ENCODE data around the gene ABCD3.
A peak's percentile ranks its signal among the peaks of the same experiment; 100 is the strongest.
"Not testable (repeated sequence)": the region's sequence is repeated elsewhere in the genome, so short reads cannot be mapped to it uniquely, and the experiment has no call there.

ABCD3 gene

GRCh38 chr1:94406446-94406845 is 11.7 kb upstream of the ABCD3 start:
- in situ Hi-C loops (cut with HindIII; ENCODE audit: low pct_ligation_motif_present, low pct_unique_long_range_greater_than_20kb, low sequenced_read_pairs), result no loop called here
- no peak for DNase-seq

- DNase-seq, result no peak
- in situ Hi-C loops (cut with HindIII; ENCODE audit: low pct_ligation_motif_present, low pct_unique_long_range_greater_than_20kb, low sequenced_read_pairs), result no loop called here
Measured at GRCh38 chr1:94408104-94408830, 9.9 kb upstream of the ABCD3 start.

- DNase-seq, result no peak
- in situ Hi-C loops (cut with HindIII; ENCODE audit: low pct_ligation_motif_present, low pct_unique_long_range_greater_than_20kb, low sequenced_read_pairs), result no loop called here
Measured at GRCh38 chr1:94411237-94411636, 7.0 kb upstream of the ABCD3 start.

- in situ Hi-C loops (cut with HindIII; ENCODE audit: low pct_ligation_motif_present, low pct_unique_long_range_greater_than_20kb, low sequenced_read_pairs), result no loop called here
- no peak for DNase-seq
Measured at GRCh38 chr1:94413311-94413710, 4.9 kb upstream of the ABCD3 start.

GRCh38 chr1:94416901-94417727 is 1.1 kb upstream of the ABCD3 start:
- in situ Hi-C loops (cut with HindIII; ENCODE audit: low pct_ligation_motif_present, low pct_unique_long_range_greater_than_20kb, low sequenced_read_pairs), result no loop called here
- peak; percentile 39 for DNase-seq

- DNase-seq, result no peak
- in situ Hi-C loops (cut with HindIII; ENCODE audit: low pct_ligation_motif_present, low pct_unique_long_range_greater_than_20kb, low sequenced_read_pairs), result no loop called here
Measured at GRCh38 chr1:94417728-94417977, 536 bp upstream of the ABCD3 start.

- in situ Hi-C loops (cut with HindIII; ENCODE audit: low pct_ligation_motif_present, low pct_unique_long_range_greater_than_20kb, low sequenced_read_pairs), result no loop called here
- DNase-seq, result peak; percentile 59
Measured at GRCh38 chr1:94418664-94419655, 771 bp downstream of the ABCD3 start.

- DNase-seq, result no peak
- in situ Hi-C loops (cut with HindIII; ENCODE audit: low pct_ligation_motif_present, low pct_unique_long_range_greater_than_20kb, low sequenced_read_pairs), result no loop called here
Measured at GRCh38 chr1:94422115-94422820, 4.1 kb downstream of the ABCD3 start.

- DNase-seq, result no peak
- in situ Hi-C loops (cut with HindIII; ENCODE audit: low pct_ligation_motif_present, low pct_unique_long_range_greater_than_20kb, low sequenced_read_pairs), result no loop called here
Measured at GRCh38 chr1:94425821-94426484, 7.8 kb downstream of the ABCD3 start.

- DNase-seq; in situ Hi-C loops (cut with HindIII; ENCODE audit: low pct_ligation_motif_present, low pct_unique_long_range_greater_than_20kb, low sequenced_read_pairs): not testable (repeated sequence)
Measured at GRCh38 chr1:94426485-94426870, 8.3 kb downstream of the ABCD3 start.

- no peak for DNase-seq
- in situ Hi-C loops (cut with HindIII; ENCODE audit: low pct_ligation_motif_present, low pct_unique_long_range_greater_than_20kb, low sequenced_read_pairs), result no loop called here
Measured at GRCh38 chr1:94428441-94428840, 10.3 kb downstream of the ABCD3 start.

GRCh38 chr1:94428927-94429528 is 10.8 kb downstream of the ABCD3 start:
- DNase-seq; in situ Hi-C loops (cut with HindIII; ENCODE audit: low pct_ligation_motif_present, low pct_unique_long_range_greater_than_20kb, low sequenced_read_pairs): not testable (repeated sequence)

- in situ Hi-C loops (cut with HindIII; ENCODE audit: low pct_ligation_motif_present, low pct_unique_long_range_greater_than_20kb, low sequenced_read_pairs); DNase-seq: not testable (repeated sequence)
Measured at GRCh38 chr1:94430066-94430465, 11.9 kb downstream of the ABCD3 start.

GRCh38 chr1:94433866-94434265 is 15.7 kb downstream of the ABCD3 start:
- in situ Hi-C loops (cut with HindIII; ENCODE audit: low pct_ligation_motif_present, low pct_unique_long_range_greater_than_20kb, low sequenced_read_pairs), result no loop called here
- no peak for DNase-seq

GRCh38 chr1:94434365-94435045 is 16.3 kb downstream of the ABCD3 start:
- in situ Hi-C loops (cut with HindIII; ENCODE audit: low pct_ligation_motif_present, low pct_unique_long_range_greater_than_20kb, low sequenced_read_pairs), result no loop called here
- no peak for DNase-seq

- in situ Hi-C loops (cut with HindIII; ENCODE audit: low pct_ligation_motif_present, low pct_unique_long_range_greater_than_20kb, low sequenced_read_pairs), result no loop called here
- no peak for DNase-seq
Measured at GRCh38 chr1:94438692-94439276, 20.6 kb downstream of the ABCD3 start.

GRCh38 chr1:94440088-94440487 is 21.9 kb downstream of the ABCD3 start:
- no peak for DNase-seq

More at GRCh38 chr1:94440088-94440487, 21.9 kb downstream of the ABCD3 start:
- in situ Hi-C loops (cut with HindIII; ENCODE audit: low pct_ligation_motif_present, low pct_unique_long_range_greater_than_20kb, low sequenced_read_pairs), result no loop called here

Measured in ACHN (cell line).